ENCODE results near the gene ADGRL2.

DNA sequence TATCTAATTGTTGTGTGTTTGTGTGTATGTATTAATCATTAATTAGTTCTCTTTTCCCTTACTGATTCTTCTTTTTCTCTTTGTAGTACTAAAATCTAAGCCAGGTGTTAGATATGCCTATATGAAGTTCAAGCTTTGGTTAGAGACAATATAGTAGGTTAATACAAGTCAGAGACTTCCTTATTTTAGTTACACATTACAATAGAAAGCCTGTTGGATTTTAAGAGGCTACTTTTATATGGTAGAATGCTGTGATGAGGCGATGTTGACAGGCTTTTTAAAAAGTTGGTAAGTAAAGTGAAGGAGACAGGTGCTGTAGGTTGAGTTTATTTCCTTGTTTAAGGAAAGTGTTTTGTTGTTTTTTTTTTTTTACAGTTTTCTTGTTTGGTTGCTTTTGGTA is 45.9 kb downstream of the ADGRL2 start:
- TF ChIP-seq, protein P1, sequence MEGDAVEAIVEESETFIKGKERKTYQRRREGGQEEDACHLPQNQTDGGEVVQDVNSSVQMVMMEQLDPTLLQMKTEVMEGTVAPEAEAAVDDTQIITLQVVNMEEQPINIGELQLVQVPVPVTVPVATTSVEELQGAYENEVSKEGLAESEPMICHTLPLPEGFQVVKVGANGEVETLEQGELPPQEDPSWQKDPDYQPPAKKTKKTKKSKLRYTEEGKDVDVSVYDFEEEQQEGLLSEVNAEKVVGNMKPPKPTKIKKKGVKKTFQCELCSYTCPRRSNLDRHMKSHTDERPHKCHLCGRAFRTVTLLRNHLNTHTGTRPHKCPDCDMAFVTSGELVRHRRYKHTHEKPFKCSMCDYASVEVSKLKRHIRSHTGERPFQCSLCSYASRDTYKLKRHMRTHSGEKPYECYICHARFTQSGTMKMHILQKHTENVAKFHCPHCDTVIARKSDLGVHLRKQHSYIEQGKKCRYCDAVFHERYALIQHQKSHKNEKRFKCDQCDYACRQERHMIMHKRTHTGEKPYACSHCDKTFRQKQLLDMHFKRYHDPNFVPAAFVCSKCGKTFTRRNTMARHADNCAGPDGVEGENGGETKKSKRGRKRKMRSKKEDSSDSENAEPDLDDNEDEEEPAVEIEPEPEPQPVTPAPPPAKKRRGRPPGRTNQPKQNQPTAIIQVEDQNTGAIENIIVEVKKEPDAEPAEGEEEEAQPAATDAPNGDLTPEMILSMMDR (IDR thresholded peaks at IDR 0.05; ENCODE audit: borderline replicate concordance, extremely low read depth, low read length, poor library complexity, severe bottlenecking) = no peak
- TF ChIP-seq EZH2 (IDR thresholded peaks at IDR 0.05; ENCODE audit: borderline replicate concordance, low read depth, low read length, severe bottlenecking) = no peak

All from DND-41 (cell line).